Measurements from ENCODE around the gene SMCO2. TPM values are rescaled to one million over a fixed set of nuclear protein-coding genes. Genes with fewer than 3 reads are reported as not detected.
"Not testable (repeated sequence)": the region's sequence is repeated elsewhere in the genome, so short reads cannot be mapped to it uniquely, and the experiment has no call there.

SMCO2 gene
- total RNA-seq, 2 donors from 2014 or later, result not detected

GRCh38 chr12:27541031-27541719, 94.6 kb downstream of the SMCO2 start:
- no peak overlapping the region for H3K27ac ChIP-seq
- H3K27me3 ChIP-seq, result no peaks in the 10 kb centered on the region
- DNase-seq (ENCODE audit: low spot score), result no peak
- H3K9me3 ChIP-seq, result no peaks in the 10 kb centered on the region
- no peak overlapping the region for H3K4me3 ChIP-seq
- H3K4me1 ChIP-seq, result peaks cover 0 to 75% of the 10 kb centered on the region in 2 donors
- no peaks in the 10 kb centered on the region for H3K36me3 ChIP-seq
- TF ChIP-seq CTCF (IDR thresholded peaks at IDR 0.05), result no peak

GRCh38 chr12:27542628-27543027, 96.1 kb downstream of the SMCO2 start:
- DNase-seq (ENCODE audit: low spot score), result no peak
- Histone ChIP-seq H3K36me3 (no peaks in the 10 kb centered on the region), H3K27ac (no peak overlapping the region), H3K27me3 (no peaks in the 10 kb centered on the region), H3K4me1 (peaks cover 0 to 81% of the 10 kb centered on the region in 2 donors), H3K9me3 (no peaks in the 10 kb centered on the region), H3K4me3 (no peak overlapping the region)
- TF ChIP-seq CTCF (IDR thresholded peaks at IDR 0.05), result no peak

GRCh38 chr12:27544858-27545257, 98.3 kb downstream of the SMCO2 start:
- not testable (repeated sequence) for DNase-seq (ENCODE audit: low spot score); H3K27me3 ChIP-seq; H3K36me3 ChIP-seq; H3K9me3 ChIP-seq; H3K27ac ChIP-seq; H3K4me3 ChIP-seq
- peaks cover 0 to 81% of the 10 kb centered on the region in 2 donors for H3K4me1 ChIP-seq

- TF ChIP-seq CTCF (IDR thresholded peaks at IDR 0.05), result no peak
- H3K9me3 ChIP-seq, result no peaks in the 10 kb centered on the region
- DNase-seq (ENCODE audit: low spot score), result no peak
- H3K4me1 ChIP-seq, result peaks cover 0 to 82% of the 10 kb centered on the region in 2 donors
- H3K27me3 ChIP-seq, result no peaks in the 10 kb centered on the region
- H3K36me3 ChIP-seq, result no peaks in the 10 kb centered on the region
- H3K4me3 ChIP-seq, result no peak overlapping the region
- peak overlapping the region; percentile 9 to 22 for H3K27ac ChIP-seq
These were observed 99.1 kb downstream of the SMCO2 start for GRCh38 chr12:27545665-27546064.

GRCh38 chr12:27547592-27547991, 101.1 kb downstream of the SMCO2 start:
- TF ChIP-seq CTCF (IDR thresholded peaks at IDR 0.05), result no peak
- no peak for DNase-seq (ENCODE audit: low spot score)
- peaks cover 0 to 82% of the 10 kb centered on the region in 2 donors for H3K4me1 ChIP-seq
- no peaks in the 10 kb centered on the region for H3K9me3 ChIP-seq
- peak overlapping the region in 1 of 2 donors; percentile 29 for H3K27ac ChIP-seq
- H3K36me3 ChIP-seq, result no peaks in the 10 kb centered on the region
- no peaks in the 10 kb centered on the region for H3K27me3 ChIP-seq
- no peak overlapping the region for H3K4me3 ChIP-seq

GRCh38 chr12:27548301-27549199, 102.0 kb downstream of the SMCO2 start:
- Histone ChIP-seq H3K9me3 (no peaks in the 10 kb centered on the region), H3K4me3 (no peak overlapping the region), H3K27me3 (no peaks in the 10 kb centered on the region), H3K27ac (peak overlapping the region; percentile 80 to 89), H3K4me1 (peaks cover 0 to 84% of the 10 kb centered on the region in 2 donors), H3K36me3 (no peaks in the 10 kb centered on the region)
- no peak for DNase-seq (ENCODE audit: low spot score)
- no peak for TF ChIP-seq CTCF (IDR thresholded peaks at IDR 0.05)

Measured in right atrium auricular region (tissue), 2 donors.